ENCODE data around the gene NPFFR2. TPM values are rescaled to one million over a fixed set of nuclear protein-coding genes. Genes with fewer than 3 reads are reported as not detected.
"Not testable (repeated sequence)": the region's sequence is repeated elsewhere in the genome, so short reads cannot be mapped to it uniquely, and the experiment has no call there.

NPFFR2 gene
- total and polyA plus RNA-seq, 2 of the 13 experiments (the other 11 are each of a cell fraction or from before 2014, with no cell fraction given), result not detected

DNA sequence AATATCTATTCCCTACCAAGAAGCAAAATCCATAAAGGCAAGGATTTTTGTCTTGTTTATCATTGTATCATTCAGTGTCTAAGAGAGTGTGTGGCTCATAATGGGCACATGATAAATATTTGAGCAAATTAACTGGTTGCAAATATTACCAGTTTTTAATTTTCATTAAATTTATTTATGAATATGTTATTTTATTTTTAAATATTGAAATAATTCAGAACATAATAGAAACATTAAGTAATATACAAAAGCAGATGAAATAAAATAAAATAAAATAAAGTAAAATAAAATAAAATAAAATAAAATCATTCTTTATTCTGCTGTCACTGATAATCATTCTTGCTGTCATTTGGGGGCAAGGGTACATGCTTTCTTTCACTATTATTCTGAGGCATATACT, 120.9 kb downstream of the NPFFR2 start (continued):
- TF ChIP-seq ZNF33B (CRISPR knock-in tag; IDR thresholded peaks at IDR 0.05), result no peak
- TF ChIP-seq, protein P1, sequence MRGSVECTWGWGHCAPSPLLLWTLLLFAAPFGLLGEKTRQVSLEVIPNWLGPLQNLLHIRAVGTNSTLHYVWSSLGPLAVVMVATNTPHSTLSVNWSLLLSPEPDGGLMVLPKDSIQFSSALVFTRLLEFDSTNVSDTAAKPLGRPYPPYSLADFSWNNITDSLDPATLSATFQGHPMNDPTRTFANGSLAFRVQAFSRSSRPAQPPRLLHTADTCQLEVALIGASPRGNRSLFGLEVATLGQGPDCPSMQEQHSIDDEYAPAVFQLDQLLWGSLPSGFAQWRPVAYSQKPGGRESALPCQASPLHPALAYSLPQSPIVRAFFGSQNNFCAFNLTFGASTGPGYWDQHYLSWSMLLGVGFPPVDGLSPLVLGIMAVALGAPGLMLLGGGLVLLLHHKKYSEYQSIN (CRISPR knock-in tag; IDR thresholded peaks at IDR 0.05; ENCODE audit: borderline replicate concordance), result no peak
- no peak for TF ChIP-seq FOSL2 (CRISPR knock-in tag; IDR thresholded peaks at IDR 0.05)

DNA sequence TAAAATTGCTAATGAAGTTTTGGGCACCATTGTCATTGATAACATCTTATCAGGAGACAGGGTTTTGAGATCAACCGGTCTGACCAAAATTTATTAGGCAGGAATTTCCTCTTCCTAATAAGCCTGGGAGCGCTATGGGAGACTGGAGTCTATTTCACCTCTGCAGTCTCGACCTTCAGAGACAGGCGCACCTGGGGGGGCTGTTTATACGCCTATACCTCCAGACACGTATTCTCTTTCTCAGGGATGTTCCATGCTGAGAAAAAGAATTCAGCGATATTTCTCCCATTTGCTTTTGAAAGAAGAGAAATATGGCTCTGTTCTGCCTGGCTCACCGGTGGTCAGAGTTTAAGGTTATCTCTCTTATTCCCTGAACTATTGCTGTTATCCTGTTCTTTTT, 121.8 kb downstream of the NPFFR2 start:
- H2AFZ ChIP-seq (ENCODE audit: low read length); POLR2A ChIA-PET; BruUV-seq (replicated peaks); H3K4me3 ChIP-seq (replicated peaks in 1 of 3; ENCODE audit: insufficient read depth in 1 of 3, low read depth in 2 of 3, low read length in 3 of 3); FAIRE-seq; in situ Hi-C loops (cut with HindIII; ENCODE audit: extremely low pct_ligation_motif_present, low pct_unique_long_range_greater_than_20kb); CTCF ChIA-PET (ENCODE audit: low intra/inter-chr PET ratio, low total read pairs); H3K9me3 ChIP-seq (ENCODE audit: low read length); H3K4me2 ChIP-seq (ENCODE audit: low read depth, low read length); intact Hi-C loops (cut with micrococcal nuclease; ENCODE audit: unreplicated experiment); H4K20me1 ChIP-seq (ENCODE audit: insufficient read depth, low read length); H3K36me3 ChIP-seq (replicated peaks in 1 of 2; ENCODE audit: control insufficient read depth in 1 of 2, insufficient read depth in 2 of 2, low read length in 2 of 2); H3K9ac ChIP-seq (ENCODE audit: insufficient read depth, low read depth, low read length); H3K79me2 ChIP-seq (ENCODE audit: insufficient read depth, low read length); DNase-seq (ENCODE audit: low spot score); H3K4me1 ChIP-seq (ENCODE audit: insufficient read depth, low read length); H3K27ac ChIP-seq (ENCODE audit: extremely low read length, insufficient read depth, low read length); H3K27me3 ChIP-seq (ENCODE audit: control insufficient read depth in 1 of 2, insufficient read depth in 2 of 2, low read length in 2 of 2); ATAC-seq: not testable (repeated sequence)
- 29% methylated on average over 8 of the region's 8 CpGs for WGBS (ENCODE audit: low lambda C conversion rate)

DNA sequence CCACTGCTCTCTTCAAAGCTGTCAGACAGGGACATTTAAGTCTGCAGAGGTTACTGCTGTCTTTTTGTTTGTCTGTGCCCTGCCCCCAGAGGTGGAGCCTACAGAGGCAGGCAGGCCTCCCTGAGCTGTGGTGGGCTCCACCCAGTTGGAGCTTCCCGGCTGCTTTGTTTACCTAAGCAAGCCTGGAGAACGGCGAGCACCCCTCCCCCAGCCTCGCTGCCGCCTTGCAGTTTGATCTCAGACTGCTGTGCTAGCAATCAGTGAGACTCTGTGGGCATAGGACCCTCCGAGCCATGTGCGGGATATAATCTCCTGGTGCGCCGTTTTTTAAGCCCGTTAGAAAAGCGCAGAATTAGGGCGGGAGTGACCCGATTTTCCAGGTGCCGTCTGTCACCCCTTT, 137.5 kb downstream of the NPFFR2 start:
- H3K4me3 ChIP-seq (replicated peaks in 1 of 3; ENCODE audit: insufficient read depth in 1 of 3, low read depth in 2 of 3, low read length in 3 of 3); H3K4me2 ChIP-seq (ENCODE audit: low read depth, low read length); intact Hi-C loops (cut with micrococcal nuclease; ENCODE audit: unreplicated experiment); DNase-seq (ENCODE audit: low spot score); POLR2A ChIA-PET; H3K79me2 ChIP-seq (ENCODE audit: insufficient read depth, low read length); H3K36me3 ChIP-seq (replicated peaks in 1 of 2; ENCODE audit: control insufficient read depth in 1 of 2, insufficient read depth in 2 of 2, low read length in 2 of 2); H3K27ac ChIP-seq (ENCODE audit: extremely low read length, insufficient read depth, low read length); CTCF ChIA-PET (ENCODE audit: low intra/inter-chr PET ratio, low total read pairs); H3K27me3 ChIP-seq (ENCODE audit: control insufficient read depth in 1 of 2, insufficient read depth in 2 of 2, low read length in 2 of 2); H3K4me1 ChIP-seq (ENCODE audit: insufficient read depth, low read length); H4K20me1 ChIP-seq (ENCODE audit: insufficient read depth, low read length); H2AFZ ChIP-seq (ENCODE audit: low read length); ATAC-seq; in situ Hi-C loops (cut with HindIII; ENCODE audit: extremely low pct_ligation_motif_present, low pct_unique_long_range_greater_than_20kb); H3K9me3 ChIP-seq (ENCODE audit: low read length); H3K9ac ChIP-seq (ENCODE audit: insufficient read depth, low read depth, low read length); FAIRE-seq; BruUV-seq (replicated peaks); TF ChIP-seq FOXA1 (IDR thresholded peaks at IDR 0.05): not testable (repeated sequence)
- TF ChIP-seq, protein P2, sequence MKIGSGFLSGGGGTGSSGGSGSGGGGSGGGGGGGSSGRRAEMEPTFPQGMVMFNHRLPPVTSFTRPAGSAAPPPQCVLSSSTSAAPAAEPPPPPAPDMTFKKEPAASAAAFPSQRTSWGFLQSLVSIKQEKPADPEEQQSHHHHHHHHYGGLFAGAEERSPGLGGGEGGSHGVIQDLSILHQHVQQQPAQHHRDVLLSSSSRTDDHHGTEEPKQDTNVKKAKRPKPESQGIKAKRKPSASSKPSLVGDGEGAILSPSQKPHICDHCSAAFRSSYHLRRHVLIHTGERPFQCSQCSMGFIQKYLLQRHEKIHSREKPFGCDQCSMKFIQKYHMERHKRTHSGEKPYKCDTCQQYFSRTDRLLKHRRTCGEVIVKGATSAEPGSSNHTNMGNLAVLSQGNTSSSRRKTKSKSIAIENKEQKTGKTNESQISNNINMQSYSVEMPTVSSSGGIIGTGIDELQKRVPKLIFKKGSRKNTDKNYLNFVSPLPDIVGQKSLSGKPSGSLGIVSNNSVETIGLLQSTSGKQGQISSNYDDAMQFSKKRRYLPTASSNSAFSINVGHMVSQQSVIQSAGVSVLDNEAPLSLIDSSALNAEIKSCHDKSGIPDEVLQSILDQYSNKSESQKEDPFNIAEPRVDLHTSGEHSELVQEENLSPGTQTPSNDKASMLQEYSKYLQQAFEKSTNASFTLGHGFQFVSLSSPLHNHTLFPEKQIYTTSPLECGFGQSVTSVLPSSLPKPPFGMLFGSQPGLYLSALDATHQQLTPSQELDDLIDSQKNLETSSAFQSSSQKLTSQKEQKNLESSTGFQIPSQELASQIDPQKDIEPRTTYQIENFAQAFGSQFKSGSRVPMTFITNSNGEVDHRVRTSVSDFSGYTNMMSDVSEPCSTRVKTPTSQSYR (CRISPR knock-in tag; IDR thresholded peaks at IDR 0.05; ENCODE audit: borderline replicate concordance), result peak; percentile 84; the same call in 1 of the 2 replicates
- TF ChIP-seq FOXA3 (CRISPR knock-in tag; IDR thresholded peaks at IDR 0.05) (0 out of 2 replicates have a peak, but pooled peaks have one; percentile 32), FOXA1 (CRISPR knock-in tag; IDR thresholded peaks at IDR 0.05) (peak; percentile 56; the same call in 1 of the 2 replicates)
- WGBS (ENCODE audit: low lambda C conversion rate), result 0% methylated on average over 2 of the region's 14 CpGs
